Neural crest cell (in vitro differentiated cells): ENCODE data around the gene ALG3. TPM values are rescaled to one million over a fixed set of nuclear protein-coding genes. Genes with fewer than 3 reads are reported as not detected.

Source experiments
- DNase-seq: peaks from one replicate; pipeline ENCODE4 v3.0.0; 2021; ENCODE audit warnings: low read depth, mixed read lengths, low spot score
- H3K27ac Mint-ChIP-seq: one replicate; pipeline ENCODE4 v1.8.0; 2021; ENCODE audit warnings: mild to moderate bottlenecking, mixed read lengths; ENCODE audit not compliant: unreplicated experiment
- H3K27me3 Mint-ChIP-seq: 2 replicates; pipeline ENCODE4 v1.8.0; 2021; ENCODE audit warnings: low read depth, mild to moderate bottlenecking, mixed read lengths
- H3K36me3 Mint-ChIP-seq: 2 replicates; pipeline ENCODE4 v1.8.0; 2021; ENCODE audit warnings: low read depth, mild to moderate bottlenecking, mixed read lengths
- H3K4me1 Mint-ChIP-seq: 2 replicates; pipeline ENCODE4 v1.8.0; 2021; ENCODE audit warnings: mixed read lengths
- H3K4me3 Mint-ChIP-seq: one replicate; pipeline ENCODE4 v1.8.0; 2021; ENCODE audit warnings: mild to moderate bottlenecking, mixed read lengths
- H3K9me3 Mint-ChIP-seq: 2 replicates; pipeline ENCODE4 v1.8.0; 2021; ENCODE audit warnings: mixed read lengths
- total RNA-seq: library from RNA; stranded (reverse); gene quantifications from 2 replicates; pipeline ENCODE4 v1.2.1, GENCODE V29; 2021
- TF ChIP-seq, protein P1 (sequence below): fragments of 200-600 bp; sonication (generic); conservative IDR thresholded peaks from 2 replicates; pipeline ENCODE4 v1.5.0; 2021; ENCODE audit warnings: antibody characterized with exemption, mild to moderate bottlenecking

ALG3 gene
- total RNA-seq, 1 donor from 2014 or later = 32.0 TPM

DNA sequence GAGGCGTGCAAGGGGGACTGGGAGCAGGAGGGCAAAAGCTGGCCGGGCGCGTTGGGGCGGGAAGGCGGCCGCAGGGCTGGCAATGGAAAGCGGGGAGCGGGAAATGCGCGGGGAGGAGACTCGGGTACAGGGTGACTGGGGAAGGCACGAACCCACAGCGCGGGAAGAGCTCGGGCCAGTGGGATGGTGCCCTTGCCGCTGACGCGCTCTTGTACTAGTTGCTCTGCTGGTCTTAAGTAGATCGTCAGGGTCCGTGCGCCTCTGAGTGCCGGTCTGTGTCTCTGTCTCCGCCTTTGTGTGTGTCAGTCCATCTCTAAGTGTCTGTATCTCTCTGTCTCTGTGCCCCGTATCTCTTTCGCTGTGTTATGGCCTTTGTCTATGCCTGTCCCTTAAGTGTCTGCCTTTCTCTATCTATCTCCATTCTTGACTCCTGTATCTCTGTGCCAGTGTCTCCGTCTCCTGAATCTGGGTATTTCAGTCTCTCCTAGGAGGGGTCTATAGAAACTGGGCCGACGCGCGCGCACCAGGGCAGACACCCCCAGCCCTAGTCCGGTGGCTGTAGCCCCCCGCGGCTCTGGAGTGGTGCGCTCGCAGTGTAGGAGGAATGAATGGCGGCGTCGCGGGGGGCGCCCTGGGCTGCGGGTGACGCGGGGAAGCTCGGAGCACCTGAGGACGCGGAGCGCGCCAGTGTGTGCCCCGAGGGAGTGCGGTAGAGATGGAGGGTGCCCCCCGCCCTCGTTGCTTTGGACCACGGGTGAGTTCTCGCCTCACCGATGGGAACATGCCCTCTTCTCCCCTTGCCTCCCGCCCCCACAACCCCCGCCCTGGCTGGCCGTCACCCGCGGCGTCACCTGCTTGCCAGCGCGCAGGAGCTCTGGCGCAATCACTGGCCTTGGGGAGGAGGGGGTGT lies 13.3 kb upstream of the ALG3 start:
- no peak overlapping the region for H3K27ac Mint-ChIP-seq
- peaks cover 18% of the 10 kb centered on the region for H3K4me1 Mint-ChIP-seq
- TF ChIP-seq, protein P1, sequence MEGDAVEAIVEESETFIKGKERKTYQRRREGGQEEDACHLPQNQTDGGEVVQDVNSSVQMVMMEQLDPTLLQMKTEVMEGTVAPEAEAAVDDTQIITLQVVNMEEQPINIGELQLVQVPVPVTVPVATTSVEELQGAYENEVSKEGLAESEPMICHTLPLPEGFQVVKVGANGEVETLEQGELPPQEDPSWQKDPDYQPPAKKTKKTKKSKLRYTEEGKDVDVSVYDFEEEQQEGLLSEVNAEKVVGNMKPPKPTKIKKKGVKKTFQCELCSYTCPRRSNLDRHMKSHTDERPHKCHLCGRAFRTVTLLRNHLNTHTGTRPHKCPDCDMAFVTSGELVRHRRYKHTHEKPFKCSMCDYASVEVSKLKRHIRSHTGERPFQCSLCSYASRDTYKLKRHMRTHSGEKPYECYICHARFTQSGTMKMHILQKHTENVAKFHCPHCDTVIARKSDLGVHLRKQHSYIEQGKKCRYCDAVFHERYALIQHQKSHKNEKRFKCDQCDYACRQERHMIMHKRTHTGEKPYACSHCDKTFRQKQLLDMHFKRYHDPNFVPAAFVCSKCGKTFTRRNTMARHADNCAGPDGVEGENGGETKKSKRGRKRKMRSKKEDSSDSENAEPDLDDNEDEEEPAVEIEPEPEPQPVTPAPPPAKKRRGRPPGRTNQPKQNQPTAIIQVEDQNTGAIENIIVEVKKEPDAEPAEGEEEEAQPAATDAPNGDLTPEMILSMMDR = no peak
- H3K27me3 Mint-ChIP-seq = peaks cover 81% of the 10 kb centered on the region
- no peak for DNase-seq
- no peaks in the 10 kb centered on the region for H3K36me3 Mint-ChIP-seq
- peak overlapping the region; percentile 86 for H3K4me3 Mint-ChIP-seq
- H3K9me3 Mint-ChIP-seq = no peaks in the 10 kb centered on the region

DNA sequence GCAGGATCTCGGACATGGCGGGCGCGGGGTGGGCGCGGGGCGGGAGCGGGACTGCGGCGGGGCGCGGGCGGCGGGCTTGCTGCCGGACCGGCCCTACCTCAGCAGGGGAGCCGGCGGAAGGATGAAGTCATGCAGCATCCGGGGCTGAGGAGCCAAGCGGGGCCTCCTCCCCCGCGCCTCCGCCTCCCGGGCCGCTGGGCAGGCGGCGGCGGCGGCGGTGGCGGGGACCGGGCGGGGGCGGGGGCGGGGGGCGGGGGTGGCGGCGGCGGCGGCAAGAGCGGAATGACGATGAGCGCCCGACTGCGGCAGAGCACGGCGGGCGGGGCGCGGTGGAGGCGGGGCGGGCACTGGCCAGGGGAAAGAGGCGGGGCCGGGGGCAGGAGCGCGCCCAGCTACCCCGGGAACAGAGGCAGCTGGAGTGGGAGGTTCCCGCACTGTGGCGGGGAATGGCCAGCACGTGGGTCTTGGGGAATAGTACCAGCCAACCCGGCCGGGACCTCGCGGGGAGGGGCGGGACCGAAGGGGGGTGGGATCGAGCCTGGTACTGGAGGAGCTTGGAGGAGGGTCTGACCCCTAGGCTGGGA lies 12.6 kb upstream of the ALG3 start, which contains the start of gene CAMK2N2:
Gene CAMK2N2, minus strand, starts transcription at position 284 of the 584 bp plus-strand sequence. Its CDS starts 268 bp downstream, at position 16.
- Mint-ChIP-seq H3K4me3 (peak within 1 kb of the TSS; percentile 90), H3K27me3 (peaks cover 80% of the 10 kb centered on the region), H3K9me3 (no peaks in the 10 kb centered on the region), H3K4me1 (peaks cover 18% of the 10 kb centered on the region), H3K36me3 (no peaks in the 10 kb centered on the region), H3K27ac (peak within 1 kb of the TSS; percentile 19)
- TF ChIP-seq, protein P1 = no peak
- peak; percentile 58 for DNase-seq

DNA sequence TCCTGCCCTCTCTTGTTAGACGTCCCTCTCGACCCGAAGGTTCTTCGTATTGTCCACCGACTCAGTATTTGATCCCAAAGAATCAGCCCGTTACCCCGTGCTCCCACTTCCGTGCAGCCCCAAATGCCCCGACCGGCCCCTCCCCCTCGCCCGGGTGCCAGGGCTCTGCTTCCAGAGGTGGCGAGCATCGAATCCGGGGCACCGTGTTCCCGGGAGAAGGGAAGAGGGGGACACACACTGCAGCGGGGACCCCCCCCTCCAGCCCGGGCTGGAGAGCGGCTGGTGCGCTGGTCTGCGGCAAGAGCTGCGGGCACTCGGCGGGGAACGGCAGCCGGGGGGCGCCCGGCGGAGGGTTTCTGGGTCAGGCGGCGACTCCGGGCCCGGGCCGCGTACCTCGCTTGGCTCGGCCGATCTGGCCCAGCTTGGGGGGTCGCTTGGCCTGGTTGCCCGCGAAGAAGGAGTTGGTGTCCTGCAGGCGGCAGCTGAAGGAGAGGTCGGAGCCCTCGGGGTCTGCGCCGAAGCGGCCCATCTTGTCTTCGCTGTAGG lies 12.0 kb upstream of the ALG3 start:
- Mint-ChIP-seq H3K4me1 (peaks cover 18% of the 10 kb centered on the region), H3K4me3 (peak overlapping the region; percentile 90), H3K9me3 (no peaks in the 10 kb centered on the region), H3K36me3 (no peaks in the 10 kb centered on the region), H3K27me3 (peaks cover 77% of the 10 kb centered on the region), H3K27ac (no peak overlapping the region)
- DNase-seq = no peak
- TF ChIP-seq, protein P1 = no peak

DNA sequence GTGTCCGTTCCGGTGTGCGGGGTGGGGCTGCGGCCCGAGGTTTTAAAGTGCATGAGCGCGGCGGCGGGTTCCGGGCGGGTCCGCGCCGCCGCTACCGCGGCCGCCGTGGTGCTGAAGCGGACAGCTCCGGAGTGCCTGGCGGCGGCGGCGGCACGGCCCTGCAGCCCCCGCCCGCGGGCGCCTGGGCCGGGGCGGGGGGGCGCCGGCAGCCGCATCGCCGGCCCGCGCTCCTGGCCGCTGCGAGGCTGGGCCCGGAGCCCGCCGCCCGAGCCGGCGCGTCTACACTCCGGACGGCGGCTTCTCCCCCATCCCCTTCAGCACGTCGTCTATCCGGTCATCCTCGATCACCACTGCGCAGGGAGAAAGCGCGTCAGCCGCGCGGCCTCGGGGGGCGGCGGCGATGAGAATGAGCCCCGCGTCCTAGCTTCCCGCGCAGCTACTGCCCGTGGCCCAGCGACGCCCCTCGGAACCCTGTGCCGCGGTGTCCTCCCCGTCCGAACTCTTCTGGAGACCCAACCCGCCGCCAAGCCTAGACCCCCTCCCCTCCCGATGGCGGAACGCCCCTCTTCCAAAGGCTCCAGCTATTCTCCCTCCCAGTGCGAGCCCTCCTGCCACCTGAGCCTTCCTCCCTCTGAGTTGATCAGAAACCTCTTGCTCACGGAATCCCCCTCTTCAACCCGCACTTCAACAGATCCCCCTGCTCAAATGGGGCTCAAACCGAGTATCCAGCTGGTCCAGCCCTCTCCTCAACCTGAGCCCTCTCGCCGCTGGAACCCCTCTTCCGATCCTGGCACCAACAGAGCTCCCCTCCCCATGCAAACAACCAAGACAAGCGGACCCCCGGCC lies 11.3 kb upstream of the ALG3 start:
- Mint-ChIP-seq H3K4me1 (peaks cover 18% of the 10 kb centered on the region), H3K4me3 (peak overlapping the region; percentile 90), H3K9me3 (no peaks in the 10 kb centered on the region), H3K36me3 (no peaks in the 10 kb centered on the region), H3K27ac (peak overlapping the region; percentile 19), H3K27me3 (peaks cover 77% of the 10 kb centered on the region)
- TF ChIP-seq, protein P1 = no peak
- peak; percentile 45 for DNase-seq

DNA sequence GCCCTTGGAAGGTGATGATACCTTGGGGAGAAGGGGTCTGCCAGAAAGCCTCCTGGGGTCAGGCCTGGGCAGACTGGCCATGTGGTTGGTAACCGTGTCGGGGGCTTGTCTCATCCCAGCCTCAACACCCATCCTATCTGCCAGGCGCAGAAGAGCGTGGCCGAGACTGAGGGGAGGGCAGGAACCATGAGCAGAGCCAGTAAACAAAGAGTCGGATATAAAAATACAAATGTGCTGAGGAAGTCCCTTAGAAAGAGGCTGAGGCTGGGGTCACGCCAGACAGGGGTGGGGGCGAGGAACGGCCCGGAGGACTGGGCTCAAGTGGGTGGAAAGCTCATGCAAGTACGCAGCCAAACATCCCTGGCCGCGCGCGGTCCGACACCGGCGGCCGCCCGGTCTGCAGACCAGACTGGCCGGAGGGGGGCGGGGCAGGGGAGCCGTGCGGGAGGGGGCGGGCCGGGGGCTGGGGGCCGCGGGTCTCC lies 10.7 kb upstream of the ALG3 start:
- Mint-ChIP-seq H3K27me3 (peaks cover 74% of the 10 kb centered on the region), H3K9me3 (no peaks in the 10 kb centered on the region), H3K4me1 (peaks cover 18% of the 10 kb centered on the region), H3K36me3 (no peaks in the 10 kb centered on the region), H3K4me3 (peak overlapping the region; percentile 82), H3K27ac (no peak overlapping the region)
- DNase-seq = no peak
- TF ChIP-seq, protein P1 = no peak
